Skeletal muscle tissue (tissue), 4 donors: ENCODE data around the gene ZBTB49. TPM values are rescaled to one million over a fixed set of nuclear protein-coding genes. Genes with fewer than 3 reads are reported as not detected.

Experiments
- H3K27ac ChIP-seq: one replicate; pipeline ENCODE4 v1.7.0; 2013; ENCODE audit warnings: mild to moderate bottlenecking, low read depth, low read length, inconsistent platforms
- H3K27me3 ChIP-seq, 3 donors: one replicate each; pipeline ENCODE4 v1.7.0; 2013; ENCODE audit warnings: low read length in 3 of 3; ENCODE audit not compliant: control insufficient read depth in 3 of 3, insufficient read depth in 3 of 3
- H3K36me3 ChIP-seq, 3 donors: one replicate each; pipeline ENCODE4 v1.7.0; 2013; ENCODE audit warnings: low read length in 3 of 3; ENCODE audit not compliant: control insufficient read depth in 3 of 3, insufficient read depth in 3 of 3
- H3K4me1 ChIP-seq, 3 donors: one replicate each; pipeline ENCODE4 v1.7.0; 2013; ENCODE audit warnings: low read length in 3 of 3, mild to moderate bottlenecking in 3 of 3; ENCODE audit not compliant: control insufficient read depth in 3 of 3, insufficient read depth in 3 of 3
- H3K4me3 ChIP-seq, 3 donors: one replicate each; pipeline ENCODE4 v1.7.0; 2013; ENCODE audit warnings: low read length in 3 of 3
- H3K9ac ChIP-seq, 3 donors: one replicate each; pipeline ENCODE4 v1.7.0; 2013; ENCODE audit warnings: low read length in 3 of 3, mild to moderate bottlenecking in 3 of 3, moderate library complexity in 2 of 3, low read depth in 1 of 3
- H3K9me3 ChIP-seq, 3 donors: one replicate each; pipeline ENCODE4 v1.7.0; 2013; ENCODE audit warnings: low read length in 3 of 3; ENCODE audit not compliant: control insufficient read depth in 3 of 3
- total RNA-seq: library from RNA; depleted of rRNA; stranded (reverse); fragments of >200 nt; gene quantifications from one replicate; pipeline ENCODE4 v1.2.3, GENCODE V29; 2014
- donor health status: Osteomylitis.

The ZBTB49 gene
- total RNA-seq, 1 donor from 2014 or later = 4.2 TPM

GRCh38 chr4:4271912-4272311 lies 18.1 kb upstream of the ZBTB49 start:
- Histone ChIP-seq H3K4me1 (no peaks in the 10 kb centered on the region), H3K9me3 (no peaks in the 10 kb centered on the region), H3K27me3 (no peaks in the 10 kb centered on the region), H3K36me3 (peaks cover 31 to 63% (median 58%) of the 10 kb centered on the region in 3 donors), H3K27ac (no peak overlapping the region), H3K9ac (no peak overlapping the region), H3K4me3 (no peak overlapping the region)

- H3K4me3 ChIP-seq = no peak overlapping the region
- peaks cover 42 to 75% (median 69%) of the 10 kb centered on the region in 3 donors for H3K36me3 ChIP-seq
- H3K4me1 ChIP-seq = no peaks in the 10 kb centered on the region
- no peaks in the 10 kb centered on the region for H3K27me3 ChIP-seq
- no peak overlapping the region for H3K27ac ChIP-seq
- no peak overlapping the region for H3K9ac ChIP-seq
- H3K9me3 ChIP-seq = no peaks in the 10 kb centered on the region
These were observed 15.8 kb upstream of the ZBTB49 start for GRCh38 chr4:4274226-4274625.

- Histone ChIP-seq H3K4me3 (no peak overlapping the region), H3K36me3 (peaks cover 54 to 74% (median 73%) of the 10 kb centered on the region in 3 donors), H3K9ac (no peak overlapping the region), H3K9me3 (no peaks in the 10 kb centered on the region), H3K27ac (no peak overlapping the region), H3K4me1 (no peaks in the 10 kb centered on the region), H3K27me3 (no peaks in the 10 kb centered on the region)
These were observed 12.5 kb upstream of the ZBTB49 start for GRCh38 chr4:4277531-4277930.

- H3K36me3 ChIP-seq = peaks cover 36 to 66% (median 56%) of the 10 kb centered on the region in 3 donors
These were observed 8.3 kb upstream of the ZBTB49 start for GRCh38 chr4:4281787-4282186.

GRCh38 chr4:4284827-4285618 lies 5.0 kb upstream of the ZBTB49 start:
- Histone ChIP-seq H3K27ac (peak overlapping the region; percentile 48), H3K4me1 (peaks cover 14 to 35% (median 25%) of the 10 kb centered on the region in 3 donors), H3K36me3 (peaks cover 18 to 40% (median 33%) of the 10 kb centered on the region in 3 donors), H3K4me3 (no peak overlapping the region), H3K9me3 (no peaks in the 10 kb centered on the region), H3K9ac (peak overlapping the region in 1 of 3 donors; percentile 18), H3K27me3 (no peaks in the 10 kb centered on the region)

More at GRCh38 chr4:4281787-4282186, 8.3 kb upstream of the ZBTB49 start:
- H3K4me1 ChIP-seq = peaks cover 3 to 24% (median 10%) of the 10 kb centered on the region in 3 donors
- no peak overlapping the region for H3K4me3 ChIP-seq
- no peak overlapping the region for H3K9ac ChIP-seq
- no peaks in the 10 kb centered on the region for H3K27me3 ChIP-seq
- H3K9me3 ChIP-seq = no peaks in the 10 kb centered on the region
- H3K27ac ChIP-seq = no peak overlapping the region

- H3K9me3 ChIP-seq = no peaks in the 10 kb centered on the region
- no peak overlapping the region for H3K4me3 ChIP-seq
- peaks cover 4 to 20% (median 13%) of the 10 kb centered on the region in 3 donors for H3K36me3 ChIP-seq
- H3K27me3 ChIP-seq = no peaks in the 10 kb centered on the region
- H3K9ac ChIP-seq = no peak overlapping the region
- peaks cover 28 to 56% (median 55%) of the 10 kb centered on the region in 3 donors for H3K4me1 ChIP-seq
- H3K27ac ChIP-seq = no peak overlapping the region
These were observed 2.0 kb upstream of the ZBTB49 start for GRCh38 chr4:4288098-4288497.

GRCh38 chr4:4289055-4289454 lies 996 bp upstream of the ZBTB49 start:
- no peaks in the 10 kb centered on the region for H3K27me3 ChIP-seq
- H3K36me3 ChIP-seq = peaks cover 4 to 16% (median 13%) of the 10 kb centered on the region in 3 donors
- H3K4me3 ChIP-seq = peak overlapping the region; percentile 91 to 95 (median 93)
- H3K9ac ChIP-seq = peak overlapping the region; percentile 85 to 91 (median 90)
- no peak overlapping the region for H3K27ac ChIP-seq
- peaks cover 37 to 63% (median 63%) of the 10 kb centered on the region in 3 donors for H3K4me1 ChIP-seq
- H3K9me3 ChIP-seq = no peaks in the 10 kb centered on the region

GRCh38 chr4:4289597-4289940 lies 482 bp upstream of the ZBTB49 start:
- H3K4me3 ChIP-seq = peak overlapping the region; percentile 91 to 95 (median 93)
- H3K27ac ChIP-seq = peak overlapping the region; percentile 81
- no peaks in the 10 kb centered on the region for H3K27me3 ChIP-seq
- H3K36me3 ChIP-seq = peaks cover 4 to 16% (median 13%) of the 10 kb centered on the region in 3 donors
- H3K9ac ChIP-seq = peak overlapping the region; percentile 85 to 91 (median 90)
- H3K9me3 ChIP-seq = no peaks in the 10 kb centered on the region
- H3K4me1 ChIP-seq = peaks cover 37 to 63% (median 61%) of the 10 kb centered on the region in 3 donors

- Histone ChIP-seq H3K27me3 (no peaks in the 10 kb centered on the region), H3K27ac (peak overlapping the region; percentile 67), H3K9ac (peak overlapping the region; percentile 6 to 48 (median 27)), H3K9me3 (no peaks in the 10 kb centered on the region), H3K4me3 (peak overlapping the region in 1 of 3 donors; percentile 2), H3K36me3 (peaks cover 0 to 4% (median 4%) of the 10 kb centered on the region in 3 donors), H3K4me1 (peaks cover 34 to 67% (median 56%) of the 10 kb centered on the region in 3 donors)
These were observed 3.2 kb downstream of the ZBTB49 start for GRCh38 chr4:4293279-4293678.

- peaks cover 5 to 10% (median 6%) of the 10 kb centered on the region in 3 donors for H3K36me3 ChIP-seq
- H3K4me1 ChIP-seq = peaks cover 14 to 38% (median 38%) of the 10 kb centered on the region in 3 donors
- H3K9ac ChIP-seq = no peak overlapping the region
- no peaks in the 10 kb centered on the region for H3K27me3 ChIP-seq
- no peak overlapping the region for H3K27ac ChIP-seq
- H3K9me3 ChIP-seq = no peaks in the 10 kb centered on the region
- H3K4me3 ChIP-seq = no peak overlapping the region
These were observed 6.3 kb downstream of the ZBTB49 start for GRCh38 chr4:4296283-4296846.
